OCI-LY7 (cell line): ENCODE measurements around the gene ANO10. TPM values are rescaled to one million over a fixed set of nuclear protein-coding genes. Genes with fewer than 3 reads are reported as not detected.

Experiments used
- BruUV-seq: library from RNA; stranded (reverse); fragments of 400-500 nt; replicated peaks from 2 replicates; lab custom pipeline; 2021; lab: Mats Ljungman, UMichigan
- CTCF ChIA-PET: fragments of 300-600 bp; sonication (Branson Sonifier 250); formaldehyde crosslinking; loops from one replicate; lab custom pipeline; 2022; ENCODE audit warnings: antibody characterized with exemption; ENCODE audit not compliant: unreplicated experiment; lab: Charles Lee
- POLR2A ChIA-PET: fragments of 300-600 bp; sonication (Branson Sonifier 250); formaldehyde crosslinking; loops from one replicate; lab custom pipeline; 2022; ENCODE audit warnings: antibody characterized with exemption; lab: Charles Lee
- DNase-seq: peaks from one replicate; pipeline ENCODE4 v3.0.0-alpha.2; 2015; ENCODE audit warnings: low spot score
- H2AFZ ChIP-seq: fragments of 200-600 bp; sonication (generic), shearing (Covaris generic); 2 replicates; pipeline ENCODE4 v1.6.1; 2014; ENCODE audit warnings: mild to moderate bottlenecking, antibody characterized with exemption, low read length, moderate library complexity
- H3K27ac ChIP-seq: fragments of 200-600 bp; sonication (generic); 2 replicates; pipeline ENCODE4 v1.5.1; 2014; ENCODE audit warnings: mixed run types, low read depth, mild to moderate bottlenecking, moderate library complexity, low read length, inconsistent platforms; ENCODE audit not compliant: poor library complexity, severe bottlenecking
- H3K36me3 ChIP-seq: fragments of 200-600 bp; sonication (generic); 2 replicates; pipeline ENCODE4 v1.6.1; 2014; ENCODE audit warnings: mild to moderate bottlenecking, antibody characterized with exemption, low read length, moderate library complexity, mixed read lengths; ENCODE audit not compliant: insufficient read depth
- H3K4me1 ChIP-seq: fragments of 200-600 bp; sonication (generic); 2 replicates; pipeline ENCODE4 v1.5.1; 2014; ENCODE audit warnings: mild to moderate bottlenecking, low read length; ENCODE audit not compliant: insufficient read depth, poor library complexity, severe bottlenecking
- H3K4me2 ChIP-seq: fragments of 200-600 bp; sonication (generic); 2 replicates; pipeline ENCODE4 v1.6.1; 2014; ENCODE audit warnings: mild to moderate bottlenecking, low read length
- H3K4me3 ChIP-seq: fragments of 200-600 bp; sonication (generic); 2 replicates; pipeline ENCODE4 v1.5.1; 2014; ENCODE audit warnings: mild to moderate bottlenecking, low read depth, low read length; ENCODE audit not compliant: poor library complexity, severe bottlenecking
- H3K79me2 ChIP-seq: fragments of 200-600 bp; sonication (generic); 2 replicates; pipeline ENCODE4 v1.6.1; 2016; ENCODE audit warnings: low read depth, mild to moderate bottlenecking, low read length, moderate library complexity, mixed read lengths; ENCODE audit not compliant: insufficient read depth
- H3K9me2 ChIP-seq: fragments of 200-600 bp; sonication (generic); 2 replicates; pipeline ENCODE4 v1.6.1; 2016; ENCODE audit warnings: mild to moderate bottlenecking, low read length, mixed read lengths; ENCODE audit not compliant: insufficient read depth
- H3K9me3 ChIP-seq: fragments of 200-600 bp; sonication (generic); 2 replicates; pipeline ENCODE4 v1.6.1; 2014; ENCODE audit warnings: mild to moderate bottlenecking, mixed run types, low read length, mixed read lengths
- H4K20me1 ChIP-seq: fragments of 200-600 bp; sonication (generic); 2 replicates; pipeline ENCODE4 v1.6.1; 2014; ENCODE audit warnings: mild to moderate bottlenecking, antibody characterized with exemption, low read length, moderate library complexity, mixed read lengths; ENCODE audit not compliant: insufficient read depth
- EZH2phosphoT487 ChIP-seq: fragments of 200-600 bp; sonication (generic); IDR thresholded peaks from 2 replicates; pipeline ENCODE4 v1.6.1; 2018; ENCODE audit warnings: low read depth, borderline replicate concordance, mild to moderate bottlenecking, mixed run types, antibody characterized with exemption, low read length, moderate library complexity, mixed read lengths
- intact Hi-C: fragments of 100-400 bp; cut with micrococcal nuclease; formaldehyde crosslinking; loops from one replicate; pipeline ENCODE4 v1.10.0; 2022; ENCODE audit not compliant: unreplicated experiment
- total RNA-seq, 2 experiments: library from RNA; depleted of rRNA in 1 of 2; stranded (reverse); fragments of >200 nt in 1 of 2; shearing (Covaris generic) in 1 of 2; gene quantifications; 2 replicates each; pipeline ENCODE4 v1.2.3, GENCODE V29; 2014 to 2022
- TF ChIP-seq, protein P1 (sequence below): fragments of 200-600 bp; sonication (generic); conservative IDR thresholded peaks from 2 replicates; pipeline ENCODE4 v1.5.1; 2014; ENCODE audit warnings: mild to moderate bottlenecking, antibody characterized with exemption, low read length, moderate library complexity, mixed read lengths

The ANO10 gene
- total RNA-seq, 2 experiments from 2014 or later = 2.2 to 5.8 TPM

DNA sequence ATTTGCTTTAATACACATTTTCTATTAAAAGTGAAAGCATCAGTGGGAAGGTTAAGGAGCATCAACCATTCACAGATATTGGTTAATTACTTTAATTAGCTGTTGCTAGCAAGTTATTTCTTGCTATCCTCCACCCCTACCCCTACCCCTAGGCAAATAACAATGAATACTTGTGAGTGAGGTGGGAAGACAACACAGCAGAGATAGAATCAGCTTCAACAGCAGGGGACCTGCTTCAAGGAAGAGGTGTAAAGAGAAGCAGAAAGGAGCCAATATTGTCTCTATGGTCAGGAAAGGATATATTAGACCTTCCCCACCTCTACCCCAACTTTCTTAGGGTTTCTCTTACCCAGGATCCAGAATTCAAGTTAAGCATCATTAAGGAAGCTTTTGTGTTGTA is 186.1 kb downstream of the ANO10 start:
- ChIA-PET CTCF (no interaction called here), POLR2A (interaction anchor here (0.6 kb wide), 1 partner anchor 13 kb away, joined by 3 read pairs; no protein-coding TSS in a partner anchor)
- H3K4me2 ChIP-seq = no peak overlapping the region
- H2AFZ ChIP-seq = no peak overlapping the region
- H3K9me2 ChIP-seq = no peaks in the 10 kb centered on the region
- TF ChIP-seq, protein P1, sequence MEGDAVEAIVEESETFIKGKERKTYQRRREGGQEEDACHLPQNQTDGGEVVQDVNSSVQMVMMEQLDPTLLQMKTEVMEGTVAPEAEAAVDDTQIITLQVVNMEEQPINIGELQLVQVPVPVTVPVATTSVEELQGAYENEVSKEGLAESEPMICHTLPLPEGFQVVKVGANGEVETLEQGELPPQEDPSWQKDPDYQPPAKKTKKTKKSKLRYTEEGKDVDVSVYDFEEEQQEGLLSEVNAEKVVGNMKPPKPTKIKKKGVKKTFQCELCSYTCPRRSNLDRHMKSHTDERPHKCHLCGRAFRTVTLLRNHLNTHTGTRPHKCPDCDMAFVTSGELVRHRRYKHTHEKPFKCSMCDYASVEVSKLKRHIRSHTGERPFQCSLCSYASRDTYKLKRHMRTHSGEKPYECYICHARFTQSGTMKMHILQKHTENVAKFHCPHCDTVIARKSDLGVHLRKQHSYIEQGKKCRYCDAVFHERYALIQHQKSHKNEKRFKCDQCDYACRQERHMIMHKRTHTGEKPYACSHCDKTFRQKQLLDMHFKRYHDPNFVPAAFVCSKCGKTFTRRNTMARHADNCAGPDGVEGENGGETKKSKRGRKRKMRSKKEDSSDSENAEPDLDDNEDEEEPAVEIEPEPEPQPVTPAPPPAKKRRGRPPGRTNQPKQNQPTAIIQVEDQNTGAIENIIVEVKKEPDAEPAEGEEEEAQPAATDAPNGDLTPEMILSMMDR = no peak
- no peak for TF ChIP-seq EZH2phosphoT487
- no peaks in the 10 kb centered on the region for H3K79me2 ChIP-seq
- intact Hi-C loops = no loop called here
- no peaks in the 10 kb centered on the region for H3K36me3 ChIP-seq
- H3K4me1 ChIP-seq = no peaks in the 10 kb centered on the region
- DNase-seq = no peak
- H4K20me1 ChIP-seq = no peaks in the 10 kb centered on the region
- H3K9me3 ChIP-seq = no peaks in the 10 kb centered on the region
- no peak overlapping the region for H3K27ac ChIP-seq
- no peak overlapping the region for H3K4me3 ChIP-seq
- no TSS peak for BruUV-seq

- no peak overlapping the region for H2AFZ ChIP-seq
- H3K9me3 ChIP-seq = no peaks in the 10 kb centered on the region
- no peaks in the 10 kb centered on the region for H4K20me1 ChIP-seq
- H3K4me1 ChIP-seq = no peaks in the 10 kb centered on the region
- TF ChIP-seq, protein P1 = no peak
- TF ChIP-seq EZH2phosphoT487 = no peak
- DNase-seq = no peak
- H3K4me2 ChIP-seq = no peak overlapping the region
- ChIA-PET CTCF (no interaction called here), POLR2A (no interaction called here)
- H3K27ac ChIP-seq = no peak overlapping the region
- H3K36me3 ChIP-seq = no peaks in the 10 kb centered on the region
- no TSS peak for BruUV-seq
- intact Hi-C loops = no loop called here
- no peaks in the 10 kb centered on the region for H3K79me2 ChIP-seq
- no peaks in the 10 kb centered on the region for H3K9me2 ChIP-seq
- H3K4me3 ChIP-seq = no peak overlapping the region
Observed at GRCh38 chr3:43434431-43434830, 187.4 kb downstream of the ANO10 start.

DNA sequence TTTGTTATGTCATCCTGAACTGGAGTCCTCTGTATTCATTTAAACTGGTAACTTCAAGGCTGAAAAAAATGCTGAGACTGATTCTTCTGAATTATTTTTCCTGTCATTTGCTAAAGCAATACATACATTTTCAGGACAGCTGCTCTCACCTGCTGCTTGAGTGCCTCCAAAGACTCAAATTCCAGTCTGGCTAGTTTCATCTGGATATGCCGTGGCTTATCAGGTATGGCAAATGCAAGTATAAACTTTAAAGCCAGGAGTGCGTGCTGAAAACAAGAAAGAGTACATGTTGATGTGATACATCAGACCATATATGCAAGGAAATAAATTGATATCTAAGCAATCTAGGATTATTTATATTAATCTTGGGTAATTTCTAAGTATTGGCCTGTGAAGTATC is 189.3 kb downstream of the ANO10 start:
- Histone ChIP-seq H2AFZ (no peak overlapping the region), H3K9me3 (no peaks in the 10 kb centered on the region), H3K27ac (no peak overlapping the region), H3K9me2 (no peaks in the 10 kb centered on the region), H3K79me2 (no peaks in the 10 kb centered on the region), H4K20me1 (no peaks in the 10 kb centered on the region), H3K4me3 (no peak overlapping the region), H3K4me2 (no peak overlapping the region), H3K4me1 (no peaks in the 10 kb centered on the region), H3K36me3 (no peaks in the 10 kb centered on the region)
- BruUV-seq = no TSS peak
- TF ChIP-seq, protein P1 = no peak
- no peak for TF ChIP-seq EZH2phosphoT487
- CTCF ChIA-PET = no interaction called here
- intact Hi-C loops = no loop called here
- DNase-seq = no peak
- POLR2A ChIA-PET = interaction anchor here (0.7 kb wide), 1 partner anchor 993 kb away, joined by 4 read pairs; no protein-coding TSS in a partner anchor
